ENCODE results near the gene MTMR2. TPM values are rescaled to one million over a fixed set of nuclear protein-coding genes. Genes with fewer than 3 reads are reported as not detected.

The MTMR2 gene
- total RNA-seq, 2 experiments from 2014 or later, result 24.3 to 32.0 TPM

GRCh38 chr11:95790933-95791708, 132.8 kb downstream of the MTMR2 start:
- H3K27me3 Mint-ChIP-seq, result no peaks in the 10 kb centered on the region
- H3K4me3 Mint-ChIP-seq, result peak overlapping the region; percentile 99
- peaks cover 29% of the 10 kb centered on the region for H3K36me3 Mint-ChIP-seq
- DNase-seq, result peak; percentile 84
- CTCF ChIA-PET, result interaction anchor here (1.0 to 3.5 kb wide), 8 partner anchors 58 to 701 kb away, joined by 3 to 18 read pairs (median 4); partner anchors contain the start of genes CCDC82, ENDOD1, JRKL and MAML2
- H3K4me1 Mint-ChIP-seq, result peaks cover 53% of the 10 kb centered on the region
- no peak for ATAC-seq
- H3K27ac Mint-ChIP-seq, result peak overlapping the region; percentile 100
- no peaks in the 10 kb centered on the region for H3K9me3 Mint-ChIP-seq (ENCODE audit: low read depth)

- peaks cover 33% of the 10 kb centered on the region for H3K36me3 Mint-ChIP-seq
- DNase-seq, result peak; percentile 97
- H3K27ac Mint-ChIP-seq, result peak within 1 kb of the TSS; percentile 100
- no peaks in the 10 kb centered on the region for H3K27me3 Mint-ChIP-seq
- H3K9me3 Mint-ChIP-seq (ENCODE audit: low read depth), result no peaks in the 10 kb centered on the region
- peak within 1 kb of the TSS; percentile 99 for H3K4me3 Mint-ChIP-seq
- H3K4me1 Mint-ChIP-seq, result peaks cover 57% of the 10 kb centered on the region
- peak; percentile 71 for ATAC-seq
- CTCF ChIA-PET, result interaction anchor here (0.7 to 3.5 kb wide), 14 partner anchors 17 to 709 kb away, joined by 3 to 18 read pairs (median 4); partner anchors contain the start of genes CCDC82, ENDOD1, JRKL and MAML2
These were observed 133.6 kb downstream of the MTMR2 start, which contains the start of gene CEP57 for GRCh38 chr11:95790123-95790932. TSS of gene CEP57 (plus strand) at chr11:95790498. CDS start at chr11:95790699, 201 bp downstream.

GRCh38 chr11:95789506-95790122, 134.3 kb downstream of the MTMR2 start, which contains the start of gene FAM76B:
TSS of gene FAM76B (minus strand) at chr11:95789782. CDS start at chr11:95789478, 304 bp downstream.
- CTCF ChIA-PET, result interaction anchor here (0.7 to 3.5 kb wide), 13 partner anchors 11 to 722 kb away, joined by 3 to 18 read pairs (median 4); partner anchors contain the start of genes CCDC82, ENDOD1, JRKL and SESN3
- Mint-ChIP-seq H3K4me1 (peaks cover 59% of the 10 kb centered on the region), H3K27me3 (no peaks in the 10 kb centered on the region), H3K27ac (peak within 1 kb of the TSS; percentile 100), H3K36me3 (peaks cover 39% of the 10 kb centered on the region), H3K4me3 (peak within 1 kb of the TSS; percentile 99), H3K9me3 (ENCODE audit: low read depth) (no peaks in the 10 kb centered on the region)
- ATAC-seq (peak; percentile 76), DNase-seq (peak; percentile 99)

GRCh38 chr11:95788921-95789505, 134.9 kb downstream of the MTMR2 start:
- peaks cover 58% of the 10 kb centered on the region for H3K4me1 Mint-ChIP-seq
- CTCF ChIA-PET, result interaction anchor here (0.8 to 3.5 kb wide), 11 partner anchors 10 to 722 kb away, joined by 3 to 18 read pairs (median 4); partner anchors contain the start of genes ENDOD1 and SESN3
- peak overlapping the region; percentile 100 for H3K27ac Mint-ChIP-seq
- DNase-seq (peak; percentile 64), ATAC-seq (no peak)
- H3K36me3 Mint-ChIP-seq, result peaks cover 39% of the 10 kb centered on the region
- H3K27me3 Mint-ChIP-seq, result no peaks in the 10 kb centered on the region
- no peaks in the 10 kb centered on the region for H3K9me3 Mint-ChIP-seq (ENCODE audit: low read depth)
- H3K4me3 Mint-ChIP-seq, result peak overlapping the region; percentile 99

Other genes starting within 250 kb of the MTMR2 start
- gene FAM76B, start 134.3 kb downstream of the MTMR2 start, total RNA-seq, result 10 to 100 TPM; 50.4 to 51.3 TPM
- gene CEP57, start 133.6 kb downstream of the MTMR2 start, total RNA-seq, result 10 to 100 TPM; 80.6 to 92.4 TPM